Colon (tissue), 2 donors: Measurements from ENCODE around the gene UGT1A10.
A peak's percentile ranks its signal among the peaks of the same experiment; 100 is the strongest.
"Not testable (repeated sequence)": the region's sequence is repeated elsewhere in the genome, so short reads cannot be mapped to it uniquely, and the experiment has no call there.

Experiments used
- FAIRE-seq: peaks from 2 replicates; lab custom pipeline; 2012; peaks lifted over from hg19 to GRCh38; lab: Jason Lieb, UNC
- donor health status: control.
- donor health status: control.

The UGT1A10 gene

DNA sequence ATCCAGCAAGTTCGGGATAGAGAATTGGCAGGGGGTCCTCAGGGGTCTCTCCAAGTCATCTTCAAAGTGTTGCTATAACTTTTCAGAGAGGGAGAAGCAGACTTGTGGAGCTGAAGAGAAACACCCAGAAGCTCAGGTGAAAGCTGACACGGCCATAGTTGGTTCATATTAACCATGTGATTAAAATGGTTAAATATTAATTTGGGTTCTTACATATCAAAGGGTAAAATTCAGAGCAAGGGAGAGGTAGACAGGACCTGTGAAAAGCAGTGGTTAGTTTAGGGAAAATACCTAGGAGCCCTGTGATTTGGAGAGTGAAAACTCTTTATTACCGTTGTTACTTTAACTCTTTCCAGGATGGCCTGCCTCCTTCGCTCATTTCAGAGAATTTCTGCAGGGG is 56.4 kb downstream of the UGT1A10 start, which contains the start of gene UGT1A6:
TSS of gene UGT1A6 (plus strand) at position 243 of the 400 bp plus-strand sequence. CDS start at position 358, 115 bp downstream.
- no peak for FAIRE-seq

DNA sequence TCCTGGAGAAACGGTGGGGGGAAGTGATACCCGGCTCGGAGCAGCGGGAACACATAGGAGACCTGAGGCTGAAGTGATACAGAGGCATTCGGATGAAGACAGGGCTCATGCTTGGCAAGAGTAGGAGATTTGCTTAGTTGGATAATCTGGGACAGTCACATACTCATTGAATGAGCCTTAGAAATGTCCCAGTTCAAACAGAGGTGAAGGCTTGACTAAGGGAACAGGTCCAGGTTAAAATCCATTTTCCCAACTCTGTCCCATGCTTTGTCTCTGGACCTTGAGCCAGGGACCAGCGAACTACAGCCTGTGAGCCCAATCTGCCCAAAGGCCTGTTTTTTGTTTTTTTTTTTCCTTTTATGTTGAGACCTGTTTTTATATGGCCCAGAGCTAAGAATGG is 57.7 kb downstream of the UGT1A10 start:
- FAIRE-seq, result no peak

DNA sequence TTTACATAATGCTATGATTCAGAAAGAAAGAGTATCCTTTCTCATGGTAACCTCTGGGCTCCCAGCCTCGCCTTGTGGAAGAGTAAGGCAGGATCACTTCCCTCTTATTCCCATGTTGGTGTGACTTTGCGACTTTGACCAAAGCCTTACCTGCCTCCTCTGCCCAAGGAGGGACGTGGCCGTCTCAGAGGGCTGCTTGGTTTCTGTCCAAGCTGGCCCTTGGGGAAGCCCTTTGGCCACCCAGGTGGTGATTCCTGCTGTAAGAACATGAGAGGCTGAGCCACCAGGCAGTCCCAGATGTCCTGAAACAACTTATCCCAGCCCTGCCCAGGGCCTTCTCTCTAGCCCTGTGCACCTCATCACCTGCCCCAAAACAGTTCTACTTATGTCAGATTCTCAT is 62.5 kb downstream of the UGT1A10 start:
- FAIRE-seq, result no peak

- no peak for FAIRE-seq
Measured at GRCh38 chr2:233699424-233700027, 63.3 kb downstream of the UGT1A10 start.

- FAIRE-seq, result peak; percentile 84
Measured at GRCh38 chr2:233700028-233700635, 63.9 kb downstream of the UGT1A10 start.

DNA sequence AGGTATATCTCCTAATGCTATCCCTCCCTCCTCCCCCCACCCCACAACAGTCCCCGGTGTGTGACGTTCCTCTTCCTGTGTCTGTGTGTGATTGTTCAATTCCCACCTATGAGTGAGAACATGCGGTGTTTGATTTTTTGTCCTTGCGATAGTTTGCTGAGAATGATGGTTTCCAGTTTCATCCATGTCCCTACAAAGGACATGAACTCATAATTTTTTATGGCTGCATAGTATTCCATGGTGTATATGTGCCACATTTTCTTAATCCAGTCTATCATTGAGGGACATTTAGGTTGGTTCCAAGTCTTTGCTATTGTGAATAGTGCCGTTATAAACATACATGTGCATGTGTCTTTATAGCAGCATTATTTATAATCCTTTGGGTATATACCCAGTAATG is 64.6 kb downstream of the UGT1A10 start:
- not testable (repeated sequence) for FAIRE-seq

DNA sequence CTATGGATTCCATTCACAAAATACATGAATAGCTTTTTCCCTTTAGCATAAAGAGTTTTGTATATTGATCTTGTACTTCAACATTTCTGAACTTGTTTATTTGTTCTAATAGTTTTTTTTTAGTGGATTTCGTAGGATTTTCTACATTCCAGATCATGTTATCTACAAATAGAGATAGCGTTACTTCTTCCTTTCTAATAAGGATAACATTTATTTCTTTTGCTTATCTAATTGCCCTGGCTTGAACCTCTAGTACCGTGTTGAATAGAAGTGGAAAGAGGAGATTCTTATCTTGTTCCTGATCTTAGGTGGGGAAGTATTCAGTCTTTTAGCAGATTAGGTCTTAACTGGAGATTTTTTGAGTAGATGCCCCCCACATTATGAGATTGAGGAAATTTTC is 66.0 kb downstream of the UGT1A10 start:
- no peak for FAIRE-seq

GRCh38 chr2:233705911-233706506 is 69.8 kb downstream of the UGT1A10 start:
- FAIRE-seq, result no peak

DNA sequence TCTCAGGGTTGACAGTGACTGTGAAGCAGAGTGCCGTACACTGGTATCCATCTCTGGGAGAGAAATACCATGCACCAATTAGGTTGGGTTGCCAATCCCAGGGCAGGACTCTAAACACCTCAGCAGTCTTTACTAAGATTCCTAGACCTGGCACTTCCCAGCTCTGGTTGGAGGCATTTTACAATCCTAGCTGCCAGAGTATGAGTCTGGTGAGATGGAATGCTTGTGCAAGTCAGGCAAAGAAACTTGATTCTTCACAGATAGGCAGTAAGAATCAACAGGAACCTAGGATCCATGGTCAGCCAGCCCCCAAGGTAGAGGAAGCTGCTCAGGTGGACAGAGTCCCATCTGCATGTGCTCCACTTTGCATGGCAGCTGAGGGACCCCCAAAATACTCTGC is 70.5 kb downstream of the UGT1A10 start:
- FAIRE-seq, result no peak

DNA sequence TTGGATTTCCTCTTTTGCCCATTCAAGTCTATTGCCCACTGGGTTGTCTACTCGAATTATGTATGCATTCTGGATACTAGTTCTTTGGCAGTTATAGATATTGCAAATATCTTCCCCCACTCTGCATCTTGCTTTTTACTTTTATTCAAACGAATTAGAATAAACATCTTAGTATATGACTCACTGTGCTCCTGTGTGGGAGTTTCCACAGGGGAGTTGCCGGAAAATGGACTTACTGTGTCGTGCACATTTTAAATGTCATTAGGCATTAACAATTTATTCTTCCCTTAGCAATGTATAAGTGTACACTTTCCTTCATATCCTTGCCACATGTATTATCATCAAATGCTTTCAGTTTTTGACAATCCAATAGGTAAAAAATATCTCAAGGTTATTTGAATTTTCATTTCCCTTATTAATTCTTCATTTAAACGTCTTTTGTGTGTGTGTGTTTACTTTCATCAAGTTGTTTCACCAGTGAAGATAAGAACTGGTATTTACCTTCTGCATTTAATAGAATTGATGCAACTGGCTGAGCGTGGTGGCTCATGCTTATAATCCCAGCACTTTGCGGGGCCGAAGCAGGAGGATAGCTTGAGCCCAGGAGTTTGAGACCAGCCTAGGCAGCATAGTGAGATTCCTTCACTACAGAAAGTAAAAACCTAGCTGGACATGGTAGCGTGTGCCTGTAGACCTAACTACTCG is 71.8 kb downstream of the UGT1A10 start:
- no peak for FAIRE-seq

DNA sequence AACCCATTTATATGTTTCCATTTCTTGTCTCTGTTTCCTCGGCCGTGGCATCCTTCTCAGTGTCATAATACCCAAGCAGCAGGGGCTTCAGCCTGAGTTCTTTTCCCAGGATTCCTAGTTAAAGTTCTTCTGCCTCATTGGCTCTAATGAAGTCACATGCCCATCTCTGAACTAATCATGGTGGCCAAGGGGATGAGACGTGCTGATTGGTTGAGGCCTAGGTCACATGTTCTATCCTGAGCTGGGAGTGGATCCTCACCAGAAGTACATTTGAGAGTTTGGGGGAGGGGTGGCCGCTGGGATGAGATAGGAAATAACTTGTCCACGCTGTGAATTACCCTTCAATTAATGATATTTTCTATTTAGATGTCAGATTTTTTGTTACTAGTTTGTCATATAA is 72.7 kb downstream of the UGT1A10 start:
- FAIRE-seq, result no peak

DNA sequence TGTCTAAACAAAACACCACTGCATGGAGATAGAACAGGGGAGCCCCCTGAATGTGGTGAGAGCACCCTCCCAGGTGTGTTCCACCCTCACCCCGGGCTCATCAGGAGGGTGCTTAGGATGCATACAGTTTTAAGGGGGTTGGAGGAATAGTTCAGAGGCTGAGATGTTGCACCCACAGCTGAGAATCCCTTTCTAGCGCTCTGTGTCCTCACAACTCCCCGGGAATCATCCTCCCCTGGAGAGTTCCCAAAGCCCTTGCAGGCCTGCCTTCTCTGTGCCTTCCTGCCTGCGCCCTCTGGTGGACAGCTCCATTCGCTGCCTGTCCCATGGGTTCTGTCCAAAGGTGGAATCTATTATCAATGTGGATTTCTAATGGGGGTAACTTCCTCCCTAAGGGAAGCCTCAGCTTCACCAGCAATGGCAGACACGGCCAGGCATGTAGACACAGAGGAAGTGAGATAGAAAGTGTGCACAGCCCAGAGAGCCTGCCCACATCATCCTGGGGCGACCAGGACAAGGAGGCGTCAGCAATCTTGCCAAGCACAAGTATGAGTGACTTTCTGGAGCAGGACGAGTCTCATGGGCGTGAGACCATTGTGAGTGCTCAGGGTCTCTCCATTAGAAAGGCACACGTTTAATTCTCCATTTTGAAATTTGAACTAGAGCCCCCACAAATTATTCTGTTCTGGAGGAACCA is 75.2 kb downstream of the UGT1A10 start:
- FAIRE-seq, result no peak

- FAIRE-seq, result no peak
Measured at GRCh38 chr2:233712611-233713261, 76.5 kb downstream of the UGT1A10 start, which contains the start of gene UGT1A5. Gene UGT1A5 (plus strand): TSS chr2:233712907. CDS start chr2:233712992, 85 bp downstream.

DNA sequence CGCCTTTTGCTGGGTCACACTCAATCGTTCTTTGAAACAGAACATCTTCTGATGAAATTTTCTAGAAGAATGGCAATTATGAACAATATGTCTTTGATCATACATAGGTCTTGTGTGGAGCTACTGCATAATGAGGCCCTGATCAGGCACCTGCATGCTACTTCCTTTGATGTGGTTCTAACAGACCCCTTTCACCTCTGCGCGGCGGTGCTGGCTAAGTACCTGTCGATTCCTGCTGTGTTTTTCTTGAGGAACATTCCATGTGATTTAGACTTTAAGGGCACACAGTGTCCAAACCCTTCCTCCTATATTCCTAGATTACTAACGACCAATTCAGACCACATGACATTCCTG is 77.0 kb downstream of the UGT1A10 start:
- FAIRE-seq, result no peak

GRCh38 chr2:233714121-233714520 is 77.9 kb downstream of the UGT1A10 start:
- FAIRE-seq, result no peak

- no peak for FAIRE-seq
Measured at GRCh38 chr2:233718552-233718951, 82.3 kb downstream of the UGT1A10 start, which contains the start of gene UGT1A4. Gene UGT1A4 (plus strand): TSS chr2:233718736. CDS start chr2:233718821, 85 bp downstream.

DNA sequence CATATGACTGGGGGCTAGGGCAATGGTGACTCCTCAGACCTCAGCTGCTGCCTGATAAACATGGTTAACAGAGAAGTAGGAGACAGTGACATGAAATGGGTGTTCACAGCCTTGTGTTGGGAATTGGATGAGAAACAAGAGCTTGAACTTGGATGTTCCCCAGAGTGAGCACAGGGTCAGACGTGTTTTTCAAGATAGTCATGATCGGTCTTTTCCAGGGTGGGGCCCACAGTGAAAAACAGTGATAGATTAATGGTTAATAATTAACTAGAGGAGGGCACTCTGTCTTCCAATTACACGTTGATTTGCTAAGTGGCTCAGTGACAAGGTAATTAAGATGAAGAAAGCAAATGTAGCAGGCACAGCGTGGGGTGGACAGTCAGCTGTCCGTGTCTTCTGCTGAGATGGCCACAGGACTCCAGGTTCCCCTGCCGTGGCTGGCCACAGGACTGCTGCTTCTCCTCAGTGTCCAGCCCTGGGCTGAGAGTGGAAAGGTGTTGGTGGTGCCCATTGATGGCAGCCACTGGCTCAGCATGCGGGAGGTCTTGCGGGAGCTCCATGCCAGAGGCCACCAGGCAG is 92.6 kb downstream of the UGT1A10 start, which contains the start of gene UGT1A3:
TSS of gene UGT1A3 (plus strand) at position 320 of the 579 bp plus-strand sequence. CDS start at position 405, 85 bp downstream.
- no peak for FAIRE-seq

- FAIRE-seq, result not testable (repeated sequence)
Measured at GRCh38 chr2:233736868-233737653, 100.8 kb downstream of the UGT1A10 start.

- no peak for FAIRE-seq
Measured at GRCh38 chr2:233740870-233741269, 104.6 kb downstream of the UGT1A10 start.
